Measurements from ENCODE around the gene INSR. TPM values are rescaled to one million over a fixed set of nuclear protein-coding genes. Genes with fewer than 3 reads are reported as not detected.

INSR gene
- total and polyA plus RNA-seq, 2 experiments from 2014 or later = 19.2 to 52.1 TPM

GRCh38 chr19:7254590-7254989 lies 39.6 kb downstream of the INSR start (continued):
- no peak for TF ChIP-seq REST (IDR thresholded peaks at IDR 0.05; ENCODE audit: unreplicated experiment)
- TF ChIP-seq CTCF (conservative IDR thresholded peaks at IDR 0.05; ENCODE audit: low read depth in 2 of 2) = no peak
- no peak for TF ChIP-seq NANOG (IDR thresholded peaks at IDR 0.05; ENCODE audit: borderline replicate concordance)
- TF ChIP-seq CREB1 (CRISPR knock-in tag; IDR thresholded peaks at IDR 0.05; ENCODE audit: low read depth) = no peak
- TF ChIP-seq JUNB (IDR thresholded peaks at IDR 0.05; ENCODE audit: unreplicated experiment) = no peak

GRCh38 chr19:7252364-7252763 lies 41.9 kb downstream of the INSR start:
- H3K27ac ChIP-seq (ENCODE audit: low read depth) = no peak overlapping the region
- no peak overlapping the region for H3K4me3 ChIP-seq
- H3K36me3 ChIP-seq (ENCODE audit: insufficient read depth) = no peaks in the 10 kb centered on the region
- peaks cover 30% of the 10 kb centered on the region for H3K79me2 ChIP-seq (replicated peaks; ENCODE audit: insufficient read depth)
- ATAC-seq (no peak), DNase-seq (ENCODE audit: low spot score) (no peak)
- Mint-ChIP-seq H3K4me3 (no peak overlapping the region), H3K9me3 (peaks cover 2% of the 10 kb centered on the region; the same call in 1 of the 3 replicates), H3K27ac (no peak overlapping the region), H3K36me3 (ENCODE audit: low read depth) (peaks cover 4% of the 10 kb centered on the region; the same call in 1 of the 3 replicates), H3K27me3 (ENCODE audit: insufficient read depth, low read depth, poor library complexity) (peaks cover 2% of the 10 kb centered on the region), H3K4me1 (peaks cover 14% of the 10 kb centered on the region)
- TF ChIP-seq CREB1 (CRISPR knock-in tag; IDR thresholded peaks at IDR 0.05; ENCODE audit: low read depth) (no peak), EZH2 (IDR thresholded peaks at IDR 0.05; ENCODE audit: low read depth, unreplicated experiment) (no peak), ZNF462 (CRISPR knock-in tag; IDR thresholded peaks at IDR 0.05) (no peak), JUNB (IDR thresholded peaks at IDR 0.05; ENCODE audit: unreplicated experiment) (no peak), POLR2AphosphoS5 (IDR thresholded peaks at IDR 0.05; ENCODE audit: low read depth) (no peak)
- H3K27me3 ChIP-seq (ENCODE audit: insufficient read depth) = no peaks in the 10 kb centered on the region
- no peaks in the 10 kb centered on the region for H3F3A ChIP-seq (replicated peaks; ENCODE audit: low read depth)
- H3K4me1 ChIP-seq (ENCODE audit: insufficient read depth) = no peaks in the 10 kb centered on the region; the same call in 1 of the 2 replicates
- H4K20me1 ChIP-seq (replicated peaks; ENCODE audit: insufficient read depth) = peaks cover 11% of the 10 kb centered on the region
- no peaks in the 10 kb centered on the region for H3K9me2 ChIP-seq (ENCODE audit: insufficient read depth)
- no peak overlapping the region for H3K4me2 ChIP-seq
- no peak overlapping the region for H2AFZ ChIP-seq
